ENCODE results near the gene SEMA3F.

SEMA3F gene

DNA sequence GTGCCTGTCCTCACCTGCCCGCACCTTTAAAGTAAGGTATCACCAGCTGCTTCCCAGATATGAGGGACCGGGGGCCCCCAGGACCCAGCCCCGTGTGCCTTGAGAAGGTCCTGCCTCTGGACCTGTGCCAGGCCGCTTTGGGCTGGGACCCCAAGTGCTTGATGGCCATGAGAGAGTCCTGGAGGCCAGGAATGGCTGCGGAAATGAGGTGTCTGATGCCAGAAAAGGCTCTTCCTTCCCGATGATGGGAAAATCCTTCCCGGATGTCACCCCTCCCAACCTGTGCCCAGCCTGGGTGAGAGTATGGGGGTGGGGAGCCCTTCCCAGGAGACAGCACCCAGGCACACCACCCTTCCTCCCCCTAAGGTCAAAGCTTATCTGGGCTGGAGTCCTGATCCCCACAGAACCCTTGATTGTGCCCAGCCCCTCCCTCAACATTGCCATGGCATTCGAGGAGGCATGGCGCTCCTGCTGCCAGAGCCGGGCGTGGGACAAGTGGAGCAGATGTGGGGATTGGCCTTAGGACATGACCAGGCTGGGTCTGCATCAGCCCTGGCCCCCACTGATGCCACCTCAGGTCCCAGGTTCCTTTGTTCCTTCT, 14.2 kb downstream of the SEMA3F start:
- DNase-seq (ENCODE audit: insufficient read length, low spot score) (no peak), FAIRE-seq (no peak)

DNA sequence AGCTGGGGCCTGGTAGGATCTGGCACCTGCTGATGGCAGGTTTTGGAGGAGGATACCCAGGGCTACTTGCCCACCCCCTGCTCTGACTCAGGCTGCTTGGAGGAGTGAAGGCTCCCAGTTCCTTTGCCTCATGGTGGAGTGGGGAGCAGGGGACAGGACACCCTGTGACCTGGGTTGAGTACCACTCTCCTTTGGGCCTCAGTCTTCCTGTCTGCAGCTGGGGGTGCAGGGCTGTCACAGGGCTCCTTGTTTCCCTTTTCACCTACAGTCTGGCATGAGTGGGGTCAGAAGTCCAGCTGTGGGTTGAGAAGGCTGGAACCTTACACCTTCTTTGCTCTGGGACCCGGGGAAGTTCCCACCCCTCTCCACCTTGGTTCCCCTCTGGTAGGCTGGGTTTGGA, 14.7 kb downstream of the SEMA3F start:
- DNase-seq (ENCODE audit: insufficient read length, low spot score) (no peak), FAIRE-seq (no peak)

DNA sequence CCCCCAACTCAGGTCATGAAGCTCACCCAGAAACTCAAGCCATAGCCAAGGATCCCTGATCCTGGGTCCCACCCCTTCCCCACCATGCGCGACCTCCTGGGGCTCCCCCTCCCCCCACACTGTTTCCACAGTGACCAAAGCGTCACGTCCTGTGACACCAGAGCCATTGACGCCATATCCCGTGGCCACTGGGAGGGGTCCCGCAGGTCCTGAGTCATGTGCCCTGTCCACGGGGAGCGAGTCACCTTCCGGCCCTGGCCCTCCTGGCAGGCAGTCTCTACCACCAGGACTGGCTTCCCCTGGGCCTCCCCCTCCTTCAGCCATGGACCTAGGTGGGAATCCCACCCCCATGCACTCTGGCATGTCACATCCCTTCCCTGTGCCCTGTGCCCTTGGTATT, 15.6 kb downstream of the SEMA3F start:
- no peak for DNase-seq (ENCODE audit: insufficient read length, low spot score)

DNA sequence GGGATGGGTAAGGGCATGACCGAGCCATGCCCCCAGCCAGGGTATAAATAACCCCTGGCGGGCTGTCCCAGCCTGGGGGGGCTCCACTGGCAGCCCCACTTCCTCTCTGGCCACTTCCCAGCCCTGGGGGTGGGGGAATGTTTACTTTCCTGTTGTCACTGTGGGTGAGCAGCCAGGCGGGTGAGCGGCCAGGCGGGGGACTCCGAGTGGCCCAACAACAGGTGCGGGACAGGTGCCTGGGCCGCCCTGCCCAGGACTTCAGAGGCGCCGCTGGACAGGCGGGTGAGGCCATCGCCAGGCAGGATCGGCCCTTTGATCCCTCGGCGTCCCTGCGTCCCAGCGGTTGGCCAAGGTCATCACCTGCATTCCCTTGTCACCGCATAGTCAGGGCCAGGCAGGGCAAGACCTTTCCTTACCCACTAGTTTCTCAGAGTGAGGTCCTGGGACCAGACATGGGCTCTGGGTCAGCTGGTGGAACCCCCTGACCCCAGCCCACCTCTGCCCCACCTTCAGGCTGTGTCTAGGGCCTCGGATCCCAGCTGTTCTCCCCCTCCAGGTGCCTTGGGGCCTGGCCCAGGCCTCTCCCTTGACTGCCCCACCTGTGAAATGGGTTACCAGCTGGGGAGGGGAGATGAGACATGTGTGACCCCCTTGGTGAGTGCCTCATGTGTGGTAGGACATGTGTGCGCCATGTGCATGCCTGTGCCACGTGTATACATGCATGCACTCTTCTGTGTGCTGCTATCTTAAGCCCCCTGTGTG, 16.6 kb downstream of the SEMA3F start:
- FAIRE-seq (no peak), DNase-seq (ENCODE audit: insufficient read length, low spot score) (no peak)

More for the DNA sequence above, 15.6 kb downstream of the SEMA3F start:
- no peak for FAIRE-seq

DNA sequence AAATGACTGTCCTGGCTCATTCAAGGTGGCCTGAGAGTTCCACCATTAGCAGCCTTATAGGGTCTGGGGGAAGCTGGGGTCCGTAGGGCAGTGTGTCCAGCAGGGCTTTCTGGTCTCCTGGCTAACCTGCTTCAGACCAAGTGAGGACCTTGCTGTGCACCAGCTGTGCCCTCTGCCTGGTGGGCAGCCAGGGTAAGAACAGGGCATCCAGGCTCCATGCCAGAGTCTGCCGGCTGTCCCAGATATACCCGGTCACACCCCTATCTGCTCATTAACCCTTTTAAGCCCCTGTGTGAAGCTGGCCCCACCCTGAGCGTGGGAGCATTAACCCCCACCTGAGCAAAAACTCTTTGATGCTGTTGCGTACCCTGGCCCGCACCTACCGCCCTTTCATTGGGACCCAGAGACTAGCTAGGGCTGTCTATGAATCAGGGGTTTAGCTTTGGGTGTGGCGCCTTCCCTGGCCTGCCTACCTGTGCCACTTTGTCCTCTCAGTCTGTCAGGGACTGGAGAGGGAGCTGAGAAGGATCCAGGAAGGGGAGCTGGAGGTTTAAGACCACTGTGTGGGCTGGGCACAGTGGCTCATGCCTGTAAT, 17.6 kb downstream of the SEMA3F start:
- FAIRE-seq (no peak), DNase-seq (ENCODE audit: insufficient read length, low spot score) (no peak)

DNA sequence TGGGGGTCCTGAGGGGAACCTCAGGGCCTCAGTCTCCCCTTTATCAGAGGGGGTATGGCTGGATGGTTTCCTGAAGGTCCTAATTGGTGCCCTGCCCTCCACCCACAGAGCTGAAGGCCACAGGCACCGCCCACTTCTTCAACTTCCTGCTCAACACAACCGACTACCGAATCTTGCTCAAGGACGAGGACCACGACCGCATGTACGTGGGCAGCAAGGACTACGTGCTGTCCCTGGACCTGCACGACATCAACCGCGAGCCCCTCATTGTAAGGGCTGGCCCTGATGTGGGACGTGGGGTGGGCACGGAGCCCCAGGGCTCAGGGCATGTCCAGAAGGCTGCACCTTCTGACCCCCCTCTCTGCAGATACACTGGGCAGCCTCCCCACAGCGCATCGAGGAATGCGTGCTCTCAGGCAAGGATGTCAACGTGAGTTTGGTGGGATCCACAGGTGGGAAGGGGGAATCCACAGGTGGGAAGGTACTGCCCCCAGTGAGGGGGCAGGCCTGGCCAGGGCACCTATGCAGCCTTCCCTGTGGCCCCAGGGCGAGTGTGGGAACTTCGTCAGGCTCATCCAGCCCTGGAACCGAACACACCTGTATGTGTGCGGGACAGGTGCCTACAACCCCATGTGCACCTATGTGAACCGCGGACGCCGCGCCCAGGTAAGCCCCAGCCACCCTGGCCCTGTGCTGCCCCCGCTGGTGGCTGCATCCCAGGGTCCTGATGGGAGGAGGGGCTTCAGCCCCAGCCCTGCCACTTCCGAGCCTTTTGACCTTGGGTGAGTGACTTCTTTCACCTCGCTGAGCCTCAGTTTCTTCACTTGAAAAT, 18.8 kb downstream of the SEMA3F start:
- no peak for FAIRE-seq
- DNase-seq (ENCODE audit: insufficient read length, low spot score): no peak

DNA sequence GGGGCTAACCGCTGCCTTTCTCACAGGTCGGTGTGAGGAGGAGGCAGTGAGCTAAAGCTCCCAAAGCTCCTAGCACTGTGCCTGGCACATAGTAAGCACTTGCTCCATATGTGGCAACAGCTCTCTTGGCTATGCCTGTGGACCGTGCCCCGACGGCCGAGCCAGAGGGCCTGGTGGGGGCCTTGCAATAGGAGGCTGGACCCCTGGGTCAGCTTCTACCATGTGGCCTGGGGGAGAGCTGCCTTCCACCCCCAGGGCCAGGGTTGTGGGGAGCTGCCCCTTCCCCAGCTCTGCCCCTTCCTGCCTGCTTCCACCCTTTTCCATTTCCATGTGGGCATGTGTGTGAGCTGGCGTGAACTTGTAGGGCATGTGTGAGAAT, 19.4 kb downstream of the SEMA3F start:
- no peak for DNase-seq (ENCODE audit: insufficient read length, low spot score)
- FAIRE-seq: no peak

DNA sequence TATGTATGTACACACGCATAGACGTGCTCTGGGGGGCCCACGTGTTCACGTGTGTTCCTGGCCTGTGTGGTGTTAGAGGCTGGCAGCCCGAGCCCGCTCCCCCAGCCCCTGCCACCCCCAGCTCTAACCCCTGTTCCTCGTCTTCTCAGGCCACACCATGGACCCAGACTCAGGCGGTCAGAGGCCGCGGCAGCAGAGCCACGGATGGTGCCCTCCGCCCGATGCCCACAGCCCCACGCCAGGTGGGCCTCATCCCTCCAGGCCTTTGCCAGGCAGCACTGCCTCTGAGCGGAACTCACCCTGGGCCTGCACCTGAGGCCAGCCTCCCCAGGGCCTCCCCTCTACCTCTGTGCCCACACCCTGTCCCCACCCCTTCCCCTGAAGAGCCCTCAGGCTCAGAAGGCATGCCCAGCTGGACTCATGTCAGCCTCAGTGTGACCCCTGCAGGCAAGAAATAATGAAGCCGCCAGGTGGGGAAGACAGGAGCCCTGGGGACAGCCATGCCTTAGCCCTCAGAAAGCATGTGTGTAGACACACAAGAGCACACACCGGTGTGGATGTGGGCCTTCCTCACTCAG, 19.9 kb downstream of the SEMA3F start:
- no peak for DNase-seq (ENCODE audit: insufficient read length, low spot score)
- no peak for FAIRE-seq

DNA sequence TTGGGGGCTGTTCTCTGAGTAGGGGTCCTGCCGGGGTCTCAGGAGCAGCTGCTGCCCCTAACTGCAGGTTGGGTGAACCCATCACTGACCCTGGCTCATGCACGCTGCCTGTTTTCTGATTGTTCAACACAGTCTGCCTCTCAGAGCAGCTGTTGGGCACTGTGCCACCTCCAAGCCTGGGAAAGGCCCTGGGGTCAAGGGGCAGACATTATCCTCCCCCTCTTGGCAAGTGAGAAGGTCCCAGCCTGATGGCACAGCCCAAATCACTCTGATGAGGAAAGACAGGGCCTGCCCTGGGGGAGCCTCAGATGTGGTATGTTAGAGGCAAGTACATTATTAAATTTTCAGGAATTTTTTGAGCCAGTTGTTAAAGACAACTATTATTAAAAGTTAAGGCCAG, 22.2 kb downstream of the SEMA3F start:
- DNase-seq (ENCODE audit: insufficient read length, low spot score) (no peak), FAIRE-seq (no peak)

DNA sequence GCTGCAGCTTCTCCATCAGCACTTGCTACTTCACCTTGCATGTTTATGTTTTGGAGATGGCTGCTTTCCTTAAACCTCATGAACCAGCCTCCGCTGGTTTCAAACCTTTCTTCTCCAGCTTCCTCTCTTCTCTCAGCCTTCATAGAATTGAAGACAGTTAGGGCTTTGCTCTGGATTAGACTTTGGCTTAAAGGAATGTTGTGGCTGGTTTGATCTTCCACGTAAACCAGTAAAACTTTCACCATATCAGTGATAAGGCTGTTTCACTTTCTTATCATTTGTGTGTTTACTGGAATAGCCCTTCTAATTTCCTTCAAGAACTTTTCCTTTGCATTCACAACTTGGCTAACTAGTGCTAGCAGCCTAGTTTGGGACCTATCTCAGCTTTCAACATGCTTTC, 24.6 kb downstream of the SEMA3F start:
- no peak for FAIRE-seq

DNA sequence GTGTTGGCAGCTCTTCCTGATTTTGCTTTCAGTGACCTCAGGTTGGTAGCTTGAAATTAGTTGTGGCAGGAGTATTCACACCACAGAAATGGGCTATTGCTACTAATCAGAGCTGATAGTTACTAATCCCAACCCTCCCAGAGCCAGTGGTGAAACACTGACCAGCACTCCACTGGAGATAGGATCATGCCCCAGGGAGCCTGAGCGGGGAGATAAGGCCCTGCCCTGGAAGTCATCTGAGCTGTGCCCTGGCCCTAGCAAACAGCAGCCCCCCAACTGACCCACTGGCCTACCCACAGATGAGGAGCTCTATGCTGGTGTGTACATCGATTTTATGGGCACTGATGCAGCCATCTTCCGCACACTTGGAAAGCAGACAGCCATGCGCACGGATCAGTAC, 26.9 kb downstream of the SEMA3F start:
- FAIRE-seq (no peak), DNase-seq (ENCODE audit: insufficient read length, low spot score) (no peak)

More for the DNA sequence above, 24.6 kb downstream of the SEMA3F start:
- no peak for DNase-seq (ENCODE audit: insufficient read length, low spot score)

DNA sequence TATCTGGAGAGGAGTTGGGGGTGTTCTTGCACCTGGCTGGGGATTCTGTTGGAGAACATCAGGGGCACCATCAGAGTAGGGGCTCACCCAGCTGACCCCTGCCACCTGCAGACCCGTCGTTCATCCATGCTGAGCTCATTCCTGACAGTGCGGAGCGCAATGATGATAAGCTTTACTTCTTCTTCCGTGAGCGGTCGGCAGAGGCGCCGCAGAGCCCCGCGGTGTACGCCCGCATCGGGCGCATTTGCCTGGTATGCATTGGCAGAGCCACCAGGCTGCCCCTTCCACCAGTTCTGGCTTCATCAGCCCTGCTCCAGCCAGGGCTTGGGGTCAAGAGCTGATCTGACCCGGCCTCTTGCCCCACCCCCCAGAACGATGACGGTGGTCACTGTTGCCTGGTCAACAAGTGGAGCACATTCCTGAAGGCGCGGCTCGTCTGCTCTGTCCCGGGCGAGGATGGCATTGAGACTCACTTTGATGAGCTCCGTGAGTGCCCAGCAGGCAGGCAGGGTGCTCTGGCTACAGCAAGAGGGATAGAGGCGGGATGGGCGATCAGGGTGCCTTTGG, 27.5 kb downstream of the SEMA3F start:
- FAIRE-seq (no peak), DNase-seq (ENCODE audit: insufficient read length, low spot score) (no peak)

DNA sequence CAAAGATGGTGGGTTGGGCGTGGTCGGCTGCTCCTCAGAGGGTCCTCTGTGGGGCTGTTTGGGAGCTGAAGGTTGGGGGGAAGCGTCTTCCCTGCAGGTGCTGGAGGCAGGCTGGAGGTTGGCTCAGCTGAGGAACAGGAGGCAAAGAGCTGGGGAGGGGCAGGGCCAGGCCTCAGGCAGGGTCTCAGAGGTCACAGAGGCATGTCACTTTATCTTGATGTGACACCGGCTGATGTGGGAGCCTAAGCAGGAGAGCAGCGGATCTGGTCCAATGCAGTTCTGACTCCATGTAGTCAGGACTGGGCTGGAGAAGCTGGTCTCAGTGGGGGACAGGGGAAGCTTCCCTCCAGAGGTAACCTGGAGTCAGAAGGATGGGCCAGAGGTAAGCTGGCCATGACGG, 28.6 kb downstream of the SEMA3F start:
- no peak for FAIRE-seq

DNA sequence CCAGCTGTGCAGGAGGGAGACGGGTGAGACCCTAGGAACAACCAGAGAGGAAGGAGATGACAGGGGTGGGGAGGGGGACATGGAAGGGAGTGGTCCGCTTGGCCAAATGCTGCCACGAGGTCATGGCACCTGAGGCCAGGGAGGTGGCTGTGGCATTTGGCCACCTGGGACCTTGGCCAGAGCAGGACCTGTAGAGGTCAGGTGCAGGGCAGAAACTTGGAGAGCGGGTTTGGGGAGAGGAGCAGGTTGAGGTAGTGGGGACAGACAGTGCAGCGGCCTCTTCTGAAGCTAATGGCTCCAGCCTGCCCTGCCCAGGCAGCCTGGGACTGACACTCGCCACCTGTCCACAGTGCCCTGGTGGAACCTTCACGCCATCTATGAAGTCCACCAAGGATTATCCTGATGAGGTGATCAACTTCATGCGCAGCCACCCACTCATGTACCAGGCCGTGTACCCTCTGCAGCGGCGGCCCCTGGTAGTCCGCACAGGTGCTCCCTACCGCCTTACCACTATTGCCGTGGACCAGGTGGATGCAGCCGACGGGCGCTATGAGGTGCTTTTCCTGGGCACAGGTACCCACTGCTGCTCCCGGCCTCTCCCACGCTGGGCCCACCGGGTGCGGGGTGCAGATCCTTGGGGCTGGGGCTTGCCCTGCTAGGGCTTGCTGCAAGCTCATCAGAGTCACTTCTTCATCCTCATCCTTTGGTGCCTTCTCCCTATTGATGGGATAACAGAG, 29.3 kb downstream of the SEMA3F start:
- FAIRE-seq: no peak
- DNase-seq (ENCODE audit: insufficient read length, low spot score): no peak

More for the DNA sequence above, 28.6 kb downstream of the SEMA3F start:
- no peak for DNase-seq (ENCODE audit: insufficient read length, low spot score)

DNA sequence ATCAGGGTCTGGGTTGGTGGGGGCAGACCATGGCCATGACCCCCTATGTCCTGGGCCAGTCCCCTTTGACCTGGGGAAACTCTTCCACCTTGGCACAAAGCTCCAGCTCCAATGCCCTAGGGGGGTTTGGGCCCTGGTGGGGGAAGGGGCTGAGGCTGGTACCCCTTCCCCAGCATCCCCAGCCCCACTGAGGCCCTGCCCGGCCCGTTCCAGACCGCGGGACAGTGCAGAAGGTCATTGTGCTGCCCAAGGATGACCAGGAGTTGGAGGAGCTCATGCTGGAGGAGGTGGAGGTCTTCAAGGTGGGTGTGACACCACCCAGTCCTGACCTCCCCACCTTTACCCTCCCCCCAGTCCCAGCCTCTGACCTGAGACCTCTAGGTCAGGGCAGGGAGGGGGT, 30.1 kb downstream of the SEMA3F start:
- DNase-seq (ENCODE audit: insufficient read length, low spot score) (no peak), FAIRE-seq (no peak)

DNA sequence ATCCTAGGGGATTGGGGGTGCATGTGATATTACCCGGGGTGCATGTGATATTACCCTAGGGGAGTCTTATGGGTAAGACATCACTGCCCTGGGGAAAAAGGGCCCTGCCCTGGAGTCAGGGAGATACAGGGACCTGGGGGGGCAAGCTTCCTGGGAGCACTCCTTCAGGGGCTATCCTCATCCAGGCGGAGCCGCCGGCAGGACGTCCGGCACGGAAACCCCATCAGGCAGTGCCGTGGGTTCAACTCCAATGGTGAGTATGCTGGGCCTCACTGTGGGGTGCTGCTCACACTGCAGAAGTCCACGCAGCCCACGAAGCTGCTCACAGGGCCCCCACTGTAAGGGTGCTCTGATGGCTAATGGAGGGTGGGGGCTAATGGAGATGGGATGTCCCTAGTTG, 31.0 kb downstream of the SEMA3F start:
- FAIRE-seq: no peak
- DNase-seq (ENCODE audit: insufficient read length, low spot score): no peak

DNA sequence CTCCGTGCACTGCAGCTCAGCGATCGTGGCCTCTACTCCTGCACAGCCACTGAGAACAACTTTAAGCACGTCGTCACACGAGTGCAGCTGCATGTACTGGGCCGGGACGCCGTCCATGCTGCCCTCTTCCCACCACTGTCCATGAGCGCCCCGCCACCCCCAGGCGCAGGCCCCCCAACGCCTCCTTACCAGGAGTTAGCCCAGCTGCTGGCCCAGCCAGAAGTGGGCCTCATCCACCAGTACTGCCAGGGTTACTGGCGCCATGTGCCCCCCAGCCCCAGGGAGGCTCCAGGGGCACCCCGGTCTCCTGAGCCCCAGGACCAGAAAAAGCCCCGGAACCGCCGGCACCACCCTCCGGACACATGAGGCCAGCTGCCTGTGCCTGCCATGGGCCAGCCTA, 32.6 kb downstream of the SEMA3F start:
- DNase-seq (ENCODE audit: insufficient read length, low spot score) (no peak), FAIRE-seq (no peak)

DNA sequence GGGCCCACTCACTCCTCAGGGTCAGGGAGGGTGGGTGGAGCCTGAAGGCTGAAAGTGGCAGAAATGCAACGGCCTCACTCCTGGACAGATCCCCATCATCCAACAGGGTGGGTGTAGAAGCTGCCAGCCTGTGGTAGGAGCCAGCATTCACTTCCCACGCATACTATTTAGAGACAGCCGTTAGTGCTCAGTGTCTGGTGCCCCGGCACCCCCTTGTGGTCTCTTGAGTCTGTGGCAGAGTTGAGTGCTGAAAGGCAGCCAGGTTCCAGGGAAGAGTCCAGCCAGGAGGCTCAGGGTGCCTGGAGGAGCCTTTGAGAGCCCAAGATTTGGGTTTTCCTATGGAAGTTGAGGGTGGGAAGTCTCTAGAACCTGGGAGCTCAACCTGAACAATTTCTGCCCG, 34.1 kb downstream of the SEMA3F start:
- DNase-seq (ENCODE audit: insufficient read length, low spot score): no peak
- FAIRE-seq: no peak

DNA sequence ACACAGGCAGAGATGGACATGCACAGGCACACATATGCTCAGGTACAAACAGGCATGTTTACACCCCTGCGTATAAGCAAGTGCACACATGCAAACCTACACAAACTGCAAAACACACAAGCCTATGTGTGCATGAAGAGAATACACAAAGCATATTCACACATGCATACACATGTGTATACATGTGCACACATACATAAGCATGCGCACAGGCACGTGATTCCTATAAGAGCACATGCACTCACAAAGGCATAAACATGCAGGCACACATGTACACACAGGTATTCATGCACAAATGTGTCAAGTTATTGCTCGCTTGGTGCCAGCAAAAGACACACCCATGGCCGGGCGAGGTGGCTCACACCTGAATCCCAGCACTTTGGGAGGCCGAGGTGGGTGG, 34.9 kb downstream of the SEMA3F start:
- DNase-seq (ENCODE audit: insufficient read length, low spot score) (no peak), FAIRE-seq (no peak)

Data from GM19239 (cell line).